CD4-positive, alpha-beta T cell treated with Interleukin-10 for 1 hour (primary cell): Measurements from ENCODE around the gene APBA2.

ENCODE experiments used
- DNase-seq: peaks from one replicate; pipeline ENCODE4 v3.0.0-alpha.2; 2020

Gene APBA2

DNA sequence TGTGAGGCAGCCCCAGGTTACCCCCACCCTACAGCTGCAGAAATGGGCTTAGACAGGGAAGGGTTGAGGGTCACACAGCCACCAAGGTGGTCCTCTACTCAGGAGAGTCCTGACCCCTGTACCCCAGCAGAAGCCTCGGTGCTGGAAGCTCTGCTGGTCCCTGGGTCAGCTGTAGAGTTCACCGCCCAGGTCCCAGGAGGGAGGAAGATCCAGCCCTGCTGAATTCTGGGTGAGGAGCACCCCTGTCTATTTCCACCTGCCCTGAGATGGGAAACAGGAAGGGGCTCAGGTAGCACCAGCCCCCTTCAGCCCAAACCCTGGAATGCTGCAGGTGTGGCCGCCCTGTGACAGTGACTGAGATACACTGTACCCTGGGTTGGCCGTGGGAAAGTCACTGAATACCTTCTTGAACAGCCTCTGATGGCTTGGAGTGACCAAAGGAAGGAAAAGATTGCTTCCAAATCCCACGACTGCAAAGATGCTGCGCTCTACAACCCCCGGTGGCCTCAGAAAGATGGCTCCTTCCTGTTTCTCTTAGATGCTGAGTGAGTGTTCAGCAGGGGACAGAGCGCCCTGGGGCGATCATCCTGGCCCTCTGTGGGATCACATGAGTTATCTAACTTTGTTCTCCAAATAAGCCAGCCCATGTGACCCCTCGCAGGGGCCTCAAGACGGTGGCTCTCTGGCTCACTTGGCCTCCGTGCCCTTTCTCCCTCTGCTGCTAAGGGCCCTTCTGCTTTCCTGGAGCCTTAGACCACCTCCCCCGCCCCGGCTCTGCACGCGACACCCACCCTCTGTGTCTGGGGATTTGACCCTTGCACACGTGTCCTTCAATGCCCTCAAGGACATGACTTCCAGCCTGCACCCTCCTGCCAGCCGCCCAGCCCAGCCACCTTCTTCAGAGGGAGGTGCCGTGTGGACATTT, 242.0 kb downstream of the APBA2 start:
- DNase-seq: no peak

DNA sequence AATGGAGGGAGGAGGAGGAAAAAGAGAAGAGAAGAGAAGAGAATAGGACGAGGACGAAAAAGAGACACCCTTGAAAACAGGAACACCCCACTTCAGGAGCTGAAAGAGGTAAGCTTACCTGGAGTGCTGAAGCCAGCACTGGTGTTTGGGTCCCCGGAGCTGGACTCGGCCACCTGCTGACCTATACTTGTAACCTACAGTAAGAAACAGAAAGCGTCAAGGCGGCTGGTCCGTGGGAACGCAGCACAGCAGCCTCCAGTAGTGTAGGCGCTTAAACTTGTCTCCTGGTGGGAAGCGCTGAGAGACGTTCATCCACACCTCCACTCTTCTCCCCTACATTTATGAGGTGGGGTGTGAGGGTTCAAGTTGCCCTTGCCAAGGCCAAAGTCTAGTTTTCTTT, 242.9 kb downstream of the APBA2 start:
- no peak for DNase-seq

DNA sequence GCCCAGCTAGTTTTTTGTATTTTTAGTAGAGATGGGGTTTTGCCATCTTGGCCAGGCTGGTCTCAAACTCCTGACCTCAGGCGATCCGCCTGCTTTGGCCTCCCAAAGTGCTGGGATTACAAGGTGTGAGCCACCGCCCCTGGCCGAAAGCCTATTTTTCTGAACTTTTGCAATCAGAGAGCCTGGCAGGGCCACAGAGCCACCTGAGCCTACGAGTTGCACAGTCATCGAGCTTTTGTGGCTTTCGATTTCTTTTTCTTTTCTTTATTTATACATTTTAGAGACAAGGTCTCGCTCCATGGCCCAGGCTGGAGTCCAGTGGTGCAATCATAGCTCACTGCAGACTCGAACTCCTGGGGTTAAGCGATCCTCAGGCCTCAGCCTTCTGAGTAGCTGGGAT, 243.4 kb downstream of the APBA2 start:
- DNase-seq: no peak

DNA sequence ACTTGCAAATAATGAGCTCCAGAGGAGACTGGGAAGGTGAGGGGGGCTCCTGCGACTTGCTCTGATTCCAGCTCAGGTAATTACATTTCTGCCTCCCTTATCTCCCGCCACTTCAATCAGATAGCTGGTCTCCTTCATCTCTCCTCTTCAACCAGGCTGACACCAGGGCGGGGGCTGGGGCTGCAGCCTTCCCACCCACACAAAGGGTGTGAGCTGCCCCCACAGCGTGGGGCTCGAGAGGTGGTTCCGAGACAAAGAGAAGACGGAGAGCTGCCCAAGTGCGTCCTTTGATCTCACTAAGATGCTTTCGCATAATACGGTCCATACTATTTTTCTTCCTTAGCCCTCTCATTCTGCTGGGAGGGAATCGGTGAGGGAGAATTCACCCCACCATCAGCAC, 244.2 kb downstream of the APBA2 start:
- no peak for DNase-seq

DNA sequence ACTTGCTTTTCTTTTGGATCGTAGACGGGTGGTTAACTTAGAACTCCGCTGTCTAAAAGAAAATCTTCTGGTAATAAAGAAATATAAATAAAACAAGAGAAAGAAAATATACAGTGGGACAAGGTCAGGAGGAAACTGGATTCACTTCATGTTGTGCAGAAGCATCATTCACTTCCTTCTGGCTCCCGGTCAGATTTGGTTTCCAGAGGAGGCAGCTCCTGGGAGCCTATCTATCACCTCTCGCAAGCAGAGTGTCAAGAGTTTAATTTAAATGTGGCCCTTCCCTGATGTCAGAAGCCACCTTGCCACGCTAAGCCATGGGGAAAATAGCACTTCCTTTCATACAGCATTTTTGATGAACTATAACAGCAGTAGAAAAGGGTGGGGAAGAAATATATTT, 244.7 kb downstream of the APBA2 start:
- no peak for DNase-seq

DNA sequence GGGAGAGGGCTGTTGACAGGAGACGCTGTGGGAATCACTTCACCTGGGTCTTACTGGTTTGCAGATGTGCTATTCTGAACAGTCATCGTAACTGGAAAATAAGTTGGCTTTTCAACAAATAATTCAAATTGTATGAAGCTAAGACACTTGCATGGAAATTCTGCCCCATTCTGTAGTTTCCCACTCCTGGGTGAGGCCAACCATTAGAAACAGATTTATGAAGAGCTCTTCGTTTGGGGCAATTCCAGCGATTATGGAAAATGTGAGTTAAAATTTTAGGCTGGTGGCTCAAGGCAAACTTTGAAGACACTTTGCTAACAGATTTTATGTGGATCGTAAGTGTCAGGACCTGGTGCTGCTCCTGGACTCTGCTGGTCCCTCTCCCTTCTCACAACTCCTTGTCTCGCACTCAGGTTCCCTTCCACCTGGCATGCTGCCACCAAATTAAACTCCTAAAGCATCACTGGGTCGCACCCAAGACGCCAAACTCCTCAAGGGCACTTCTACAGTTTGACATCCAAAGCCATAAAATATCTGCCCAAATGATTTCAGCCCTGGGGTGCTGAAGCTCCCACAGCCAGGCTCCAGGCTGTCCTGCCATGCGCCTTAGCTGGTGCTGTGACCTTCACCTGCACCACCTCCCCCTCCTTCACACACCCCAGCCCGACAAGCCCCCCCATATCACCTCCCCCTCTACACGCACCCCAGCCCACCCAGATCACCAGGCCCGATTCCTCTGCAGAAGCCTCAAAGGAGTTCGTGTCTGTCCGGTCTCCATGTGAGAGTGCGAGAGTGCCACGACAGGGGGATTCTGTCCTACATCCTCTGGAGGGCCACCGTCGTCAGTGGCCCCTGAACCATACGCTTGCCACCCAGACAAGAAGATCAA, 245.4 kb downstream of the APBA2 start:
- no peak for DNase-seq

DNA sequence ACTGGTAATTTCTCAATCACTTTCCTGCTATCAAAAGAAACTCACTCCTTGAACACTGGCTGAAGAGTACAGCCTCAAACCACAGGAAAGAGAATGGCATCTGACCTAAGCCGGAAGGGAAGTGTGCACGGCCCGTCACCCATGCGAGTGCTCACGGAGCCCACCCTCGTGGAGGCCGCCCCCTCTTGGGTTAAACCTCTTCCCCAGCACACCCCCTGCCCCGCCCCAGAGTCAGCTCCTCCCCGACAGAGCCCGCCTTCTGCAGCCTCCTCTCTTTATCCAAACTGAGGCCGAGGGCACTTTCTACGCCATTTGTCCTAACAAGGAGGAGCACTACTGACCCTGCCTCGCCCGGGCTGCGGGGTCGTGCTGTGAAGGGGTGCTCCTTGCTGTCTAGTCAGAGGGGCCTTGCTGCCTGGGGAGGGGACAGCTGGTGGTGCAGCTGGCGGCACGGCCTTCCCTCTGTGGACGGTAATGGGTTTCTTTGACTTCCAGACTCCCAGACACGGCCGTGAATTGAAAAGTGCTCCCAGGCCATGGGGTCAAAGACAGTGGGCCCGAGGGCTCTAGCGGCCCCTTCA, 246.2 kb downstream of the APBA2 start:
- no peak for DNase-seq

DNA sequence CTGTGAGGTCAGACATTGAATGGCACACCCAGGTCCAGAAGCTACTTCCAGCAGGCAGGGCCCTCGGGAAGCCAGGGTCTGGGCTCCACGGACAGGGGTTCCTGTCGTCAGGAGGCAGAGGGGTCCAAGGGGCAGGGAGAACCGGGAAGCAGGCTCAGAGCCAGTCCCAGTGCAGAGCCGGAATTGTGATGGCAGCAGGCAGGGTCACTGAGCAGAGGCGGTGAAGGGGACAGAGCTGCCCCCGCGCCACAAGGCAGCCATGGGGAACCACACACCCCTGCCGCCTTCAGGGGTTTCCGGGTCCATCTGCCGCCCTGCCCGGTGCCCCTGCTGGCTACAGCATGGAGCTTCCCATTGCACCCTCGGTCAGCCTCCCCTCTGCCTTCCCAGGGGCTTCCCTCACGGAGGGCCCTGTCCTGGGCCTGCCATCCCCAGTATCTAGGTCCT, 247.0 kb downstream of the APBA2 start:
- no peak for DNase-seq

DNA sequence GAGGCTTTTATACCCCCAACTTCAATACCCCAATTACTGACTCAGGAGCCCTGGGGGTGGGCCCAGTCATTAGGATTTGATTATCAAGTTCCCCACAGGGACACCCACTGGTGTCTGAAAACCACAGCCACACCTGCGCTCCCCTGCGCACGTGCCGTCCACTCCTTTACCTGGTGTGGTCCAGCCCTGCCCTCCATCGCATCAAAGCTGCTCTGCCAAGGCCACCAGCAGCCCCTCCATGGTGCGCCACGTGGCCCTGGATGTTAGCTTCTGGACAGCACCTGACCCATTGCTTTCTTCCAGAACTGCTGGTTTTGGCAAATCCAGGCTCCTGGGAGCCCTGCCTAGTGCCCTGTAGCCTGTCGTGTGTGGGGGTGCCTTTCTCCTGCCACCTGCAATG, 247.5 kb downstream of the APBA2 start:
- no peak for DNase-seq

DNA sequence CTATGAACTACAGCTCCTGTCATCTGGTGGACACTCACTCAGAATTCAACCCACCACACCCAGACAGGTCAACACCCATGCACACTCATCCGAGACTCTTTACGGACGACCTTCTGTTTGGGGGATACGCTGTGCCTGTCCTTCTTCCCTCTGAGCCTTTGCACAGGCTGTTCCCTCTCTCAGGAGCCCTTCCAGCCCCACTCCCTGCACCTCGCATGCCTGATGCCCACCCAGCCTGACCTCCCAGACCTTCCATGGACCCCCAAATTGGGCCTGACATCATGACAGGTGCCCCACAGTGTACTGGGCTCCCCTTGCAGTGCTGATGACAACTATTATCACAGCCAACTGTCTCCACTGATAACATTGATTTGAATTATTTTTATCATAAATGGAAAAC, 248.0 kb downstream of the APBA2 start:
- DNase-seq: no peak

DNA sequence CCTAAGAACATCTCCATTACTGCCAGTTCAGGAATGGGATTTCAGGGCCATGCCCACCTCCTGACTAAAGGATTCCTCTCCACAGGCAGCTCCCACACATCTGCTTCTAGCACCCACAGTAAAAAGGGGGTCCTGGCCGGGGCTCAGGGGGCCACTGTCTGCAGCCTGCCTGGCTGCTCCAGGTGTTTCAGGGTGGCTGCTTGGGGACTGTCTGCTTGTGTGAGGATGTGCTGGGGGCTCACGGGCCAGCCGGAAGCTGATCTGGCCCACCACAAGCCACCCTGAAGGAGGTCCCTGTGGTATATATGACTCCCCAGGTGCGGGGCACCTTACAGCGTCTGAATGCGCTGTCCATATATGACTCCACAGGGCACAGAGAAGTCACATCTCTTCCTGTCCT, 248.5 kb downstream of the APBA2 start:
- no peak for DNase-seq

DNA sequence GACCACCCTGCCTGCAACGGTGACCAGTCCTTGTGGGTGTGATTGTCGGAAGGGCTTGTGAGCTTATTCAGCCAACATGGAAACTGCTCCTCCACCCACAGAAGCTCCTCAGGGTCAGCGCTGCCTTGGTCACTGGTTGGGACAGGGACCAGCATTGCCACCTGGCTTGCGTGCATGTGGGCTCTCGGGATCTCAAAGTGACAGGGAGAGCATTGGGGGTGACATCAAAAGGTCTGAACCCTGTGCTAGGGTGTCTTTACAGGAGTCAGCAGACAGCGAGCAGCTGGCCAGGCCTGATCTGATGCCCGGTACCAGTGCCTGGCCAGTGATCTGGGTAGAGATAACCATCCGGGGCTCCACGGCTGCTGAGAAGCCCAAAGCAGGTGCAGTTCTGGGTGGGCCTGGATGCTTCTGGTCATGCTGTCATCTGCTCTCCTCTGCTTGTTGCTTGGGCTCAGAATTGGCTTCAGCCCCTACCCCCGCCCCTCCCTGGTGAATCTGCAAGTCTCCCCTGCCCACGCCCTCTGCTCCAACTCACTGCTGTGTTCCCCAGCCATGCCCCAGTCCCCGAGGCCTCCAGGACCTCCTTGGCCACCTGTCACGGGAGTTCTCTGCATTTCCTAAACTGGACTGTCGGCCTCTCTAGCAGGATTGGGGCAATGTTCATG, 249.0 kb downstream of the APBA2 start:
- no peak for DNase-seq

DNA sequence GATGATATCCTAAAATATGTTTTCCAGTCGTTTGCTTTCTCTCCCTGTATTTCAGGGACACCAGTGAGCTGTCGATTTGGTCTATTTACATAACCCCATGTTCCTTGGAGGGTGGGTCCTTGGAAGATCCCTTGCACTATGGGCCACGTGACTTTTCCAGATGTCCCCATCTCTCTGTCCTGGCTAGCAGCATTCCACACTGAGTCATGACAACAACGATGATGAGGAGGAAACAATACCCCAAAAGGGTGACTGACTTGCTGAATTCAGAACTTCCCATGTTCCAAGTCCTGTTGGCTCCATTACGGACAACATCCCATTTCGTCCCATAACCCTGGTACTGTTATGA, 249.5 kb downstream of the APBA2 start:
- DNase-seq: no peak

DNA sequence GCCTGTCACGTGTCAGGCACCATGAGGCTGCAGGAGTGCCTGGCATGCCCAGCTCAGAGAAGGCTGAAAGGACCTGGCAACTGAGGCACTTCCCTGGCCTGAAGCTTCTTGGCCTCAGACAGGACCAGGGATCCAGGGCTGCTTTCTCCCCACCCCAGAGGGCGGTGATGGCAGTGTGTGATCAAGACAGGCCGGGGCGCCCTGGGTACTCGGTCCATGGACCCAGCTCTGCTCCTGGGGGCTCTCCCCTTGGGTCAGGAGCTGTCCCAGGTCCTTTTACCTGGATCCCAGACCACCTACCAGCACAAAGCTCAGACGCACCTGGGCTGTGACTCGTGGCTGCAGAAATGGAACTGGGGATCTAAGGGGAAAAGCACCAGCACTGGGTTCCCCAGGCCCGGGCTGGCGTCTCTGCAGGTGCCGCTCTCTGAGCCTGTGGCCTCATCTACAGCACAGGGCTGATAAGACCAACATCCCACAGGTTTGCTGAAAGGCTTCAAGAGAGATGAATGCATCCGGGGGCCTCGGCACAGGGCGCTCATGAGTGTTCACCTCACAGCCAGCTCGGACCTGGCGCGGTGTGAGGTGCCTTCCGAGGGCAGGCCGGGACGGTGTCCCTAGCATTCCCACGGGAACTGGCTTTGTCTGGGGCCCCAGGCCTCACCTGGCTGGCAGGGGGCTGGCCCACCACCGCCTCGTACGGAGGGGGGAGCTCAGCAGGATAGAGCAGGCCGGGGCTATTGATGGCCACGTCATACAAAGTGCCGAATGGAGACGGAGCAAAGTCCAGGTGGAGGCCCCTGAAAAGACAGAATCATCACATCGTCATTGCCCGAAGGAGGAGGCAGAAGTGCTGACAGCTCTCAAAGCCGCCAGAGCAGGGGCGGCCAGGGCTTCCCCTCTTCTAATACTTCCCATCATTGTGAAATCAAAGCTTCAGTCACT, 250.2 kb downstream of the APBA2 start:
- no peak for DNase-seq

DNA sequence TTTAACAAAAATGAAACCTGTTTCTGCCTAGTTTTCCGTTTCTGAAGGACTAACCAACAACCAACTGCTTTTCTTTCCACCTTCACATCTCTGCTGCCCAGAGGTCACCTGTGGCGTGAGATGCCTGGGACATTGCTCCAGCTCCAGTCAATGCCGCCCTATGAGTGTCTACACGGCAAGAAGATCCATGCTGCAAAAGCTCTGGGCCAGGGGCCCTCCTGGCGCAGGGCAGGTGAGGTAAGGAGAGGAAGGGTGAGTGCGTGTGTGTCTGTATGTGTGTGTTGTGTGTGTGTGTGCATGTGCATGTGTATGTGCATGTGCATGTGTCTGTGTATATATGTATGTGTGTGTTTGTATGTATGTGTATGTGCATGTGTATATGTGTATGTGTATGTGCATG, 252.5 kb downstream of the APBA2 start:
- no peak for DNase-seq

DNA sequence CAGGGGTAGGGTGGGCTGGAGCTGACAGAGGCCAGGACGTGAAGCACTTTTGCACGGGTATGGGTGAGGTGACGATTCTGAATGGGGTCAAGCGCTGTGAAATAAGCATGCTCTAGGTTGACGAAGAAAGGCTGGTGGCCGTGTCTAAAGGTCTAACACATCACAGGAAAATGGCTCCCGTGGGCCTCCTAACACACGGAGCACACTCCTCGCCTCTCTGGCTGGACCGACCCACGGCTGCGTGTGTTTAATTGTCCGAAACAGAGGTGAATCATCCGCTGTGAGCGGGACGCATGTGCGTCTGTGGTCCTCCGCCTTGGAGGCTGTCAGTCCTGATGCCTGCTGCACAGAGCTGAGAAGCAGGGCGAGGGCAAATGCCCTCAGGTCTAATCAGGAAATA, 253.3 kb downstream of the APBA2 start:
- no peak for DNase-seq

DNA sequence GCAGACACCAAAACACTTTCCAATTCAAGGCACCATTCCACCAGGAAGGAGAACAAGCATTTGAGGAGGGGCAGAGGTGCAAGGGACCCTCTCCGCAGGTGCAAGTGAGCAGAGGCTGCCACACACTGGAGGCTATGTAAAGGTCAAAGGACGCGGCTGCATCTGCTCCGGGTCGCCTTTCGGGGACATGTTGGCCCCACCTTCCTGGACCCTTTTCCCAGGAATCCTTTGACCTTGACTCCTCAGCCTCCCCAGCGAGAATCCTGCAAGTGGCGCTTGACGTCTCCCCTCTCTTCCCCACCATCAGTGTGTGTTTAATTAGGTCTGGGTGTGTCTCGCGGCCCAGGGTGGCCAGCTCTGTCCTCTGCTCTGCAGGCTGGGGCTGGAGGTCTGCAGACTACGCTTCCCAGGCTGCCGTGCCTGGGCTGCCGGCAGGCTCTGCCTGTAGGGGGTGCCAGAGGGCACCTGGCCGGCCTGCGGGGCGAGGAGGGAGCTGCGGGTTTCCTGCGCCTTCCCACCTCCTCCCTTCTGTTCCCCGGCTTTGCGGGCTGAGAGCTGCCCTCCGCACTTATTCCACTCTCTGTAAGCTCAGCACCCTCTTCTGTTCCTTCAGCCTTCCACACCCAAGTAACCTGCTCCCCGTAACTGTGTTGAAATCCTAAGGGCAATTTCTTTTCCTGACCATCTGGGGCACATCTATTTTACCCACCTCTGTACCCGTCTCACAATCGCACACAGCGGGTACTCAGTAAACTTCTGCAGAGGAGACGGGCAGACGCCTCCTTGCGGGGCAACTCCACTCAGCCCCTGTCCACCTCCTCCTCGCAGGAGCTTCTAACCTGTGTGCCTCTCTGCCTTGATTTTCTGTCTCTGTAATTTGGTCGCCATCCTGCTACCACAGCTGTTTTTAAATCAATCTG, 254.0 kb downstream of the APBA2 start:
- peak; percentile 44 for DNase-seq

DNA sequence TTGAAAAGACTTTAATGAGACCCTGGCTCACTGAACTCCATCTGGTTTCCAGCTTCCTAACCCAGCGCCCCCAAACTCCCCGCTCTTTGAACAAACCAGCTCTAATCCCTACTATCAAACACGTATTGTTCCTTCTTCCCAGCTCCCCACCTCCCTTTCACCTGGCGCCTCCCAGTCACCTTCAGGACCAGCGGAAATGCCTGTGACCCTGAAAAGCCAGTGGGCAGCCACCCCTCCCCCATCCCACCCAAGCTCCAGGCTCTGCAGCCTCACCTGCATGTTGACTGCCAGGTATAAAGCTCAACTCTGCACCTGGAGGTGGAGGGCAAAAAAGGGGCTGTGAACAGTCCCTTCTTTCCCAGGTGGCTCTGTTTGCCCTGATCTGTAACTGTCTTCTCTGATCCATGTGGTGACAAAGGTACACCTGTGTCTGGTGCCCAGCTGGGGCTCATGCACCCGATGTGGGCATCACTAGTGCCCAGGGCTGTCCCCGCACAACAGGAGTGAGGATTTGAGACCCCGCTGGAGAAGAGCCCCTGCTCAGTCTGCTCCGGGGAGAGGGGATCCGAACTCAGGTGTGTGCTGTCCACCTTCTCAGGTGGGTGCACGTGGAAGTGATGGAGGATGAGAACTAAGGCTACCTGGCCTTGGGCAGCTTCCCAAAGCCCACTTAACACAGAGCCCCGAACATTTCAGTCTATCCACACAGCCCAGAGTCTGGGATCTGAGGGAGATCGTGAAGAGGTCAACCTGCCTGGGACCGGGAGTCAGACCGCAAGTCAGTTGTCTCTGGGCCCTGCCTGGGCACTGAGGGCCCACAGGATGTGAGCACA, 254.9 kb downstream of the APBA2 start:
- no peak for DNase-seq

DNA sequence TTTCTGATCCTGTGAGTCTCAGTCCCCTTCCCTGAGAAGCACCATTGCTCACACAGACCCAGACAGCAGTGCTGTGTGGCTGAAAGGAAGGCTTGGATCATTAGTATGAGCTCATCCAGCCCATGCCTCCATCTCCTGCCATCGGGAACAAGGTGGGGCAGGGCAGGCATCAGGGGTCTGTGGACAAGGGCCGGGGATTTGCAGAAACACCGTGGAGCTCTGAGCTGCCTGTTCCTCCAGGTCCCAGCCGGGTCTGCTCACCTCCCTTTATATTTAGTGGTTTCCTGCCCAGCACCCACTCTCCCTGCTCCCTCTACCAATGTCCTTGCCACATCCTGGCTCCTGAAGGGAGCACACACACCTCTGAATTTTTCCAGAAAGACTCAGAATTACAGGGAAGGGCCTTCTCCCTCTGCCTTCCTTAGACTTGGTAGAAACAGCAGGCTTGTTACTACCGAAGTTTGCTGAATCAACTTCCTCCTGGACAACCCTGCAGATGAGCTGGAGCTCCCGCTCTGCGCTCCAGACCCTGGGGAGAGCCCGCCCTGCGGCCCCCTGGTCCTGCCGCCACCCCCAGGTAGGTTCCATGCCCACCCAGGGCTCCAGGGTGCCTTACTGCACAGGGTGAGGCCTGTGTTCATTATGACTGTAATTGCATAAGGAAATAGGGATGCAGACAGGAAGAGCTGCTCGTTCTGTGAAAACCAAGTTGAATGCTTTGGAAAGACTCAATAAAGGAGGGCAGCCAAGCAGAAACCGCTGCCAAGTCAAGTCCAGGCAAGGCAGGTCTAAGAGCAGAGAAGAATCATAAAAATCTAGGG, 255.7 kb downstream of the APBA2 start:
- no peak for DNase-seq
